Endodermal cell (in vitro differentiated cells): Measurements from ENCODE around the gene CYP27C1. TPM values are rescaled to one million over a fixed set of nuclear protein-coding genes. Genes with fewer than 3 reads are reported as not detected.

Experiments
- DNase-seq: peaks from one replicate; pipeline ENCODE4 v3.0.0-alpha.2; 2017
- H3K27ac ChIP-seq: 2 replicates; pipeline ENCODE4 v1.5.1; 2013; ENCODE audit warnings: mild to moderate bottlenecking, low read depth, low read length, moderate library complexity
- H3K27me3 ChIP-seq: 2 replicates; pipeline ENCODE4 v1.6.1; 2013; ENCODE audit warnings: mild to moderate bottlenecking, low read length, moderate library complexity; ENCODE audit not compliant: insufficient read depth, control insufficient read depth, poor library complexity, severe bottlenecking
- H3K36me3 ChIP-seq: 2 replicates; pipeline ENCODE4 v1.7.0; 2013; ENCODE audit warnings: mild to moderate bottlenecking, low read length, moderate library complexity; ENCODE audit not compliant: control insufficient read depth, insufficient read depth
- H3K4me1 ChIP-seq: one replicate; pipeline ENCODE4 v1.7.0; 2013; ENCODE audit warnings: low read length; ENCODE audit not compliant: control insufficient read depth, insufficient read depth
- H3K4me3 ChIP-seq: 2 replicates; pipeline ENCODE4 v1.5.1; 2013; ENCODE audit warnings: mild to moderate bottlenecking, low read length, moderate library complexity
- H3K9ac ChIP-seq: 2 replicates; pipeline ENCODE4 v1.6.1; 2013; ENCODE audit warnings: mild to moderate bottlenecking, low read length, moderate library complexity; ENCODE audit not compliant: poor library complexity, severe bottlenecking; ENCODE audit errors: extremely low read depth
- H3K9me3 ChIP-seq: 2 replicates; pipeline ENCODE4 v1.6.1; 2013; ENCODE audit warnings: mild to moderate bottlenecking, low read length, moderate library complexity; ENCODE audit not compliant: control insufficient read depth
- H3K27ac Mint-ChIP-seq: 2 replicates; pipeline ENCODE4 v1.8.0; 2020; ENCODE audit warnings: mixed read lengths
- H3K27me3 Mint-ChIP-seq: 2 replicates; pipeline ENCODE4 v1.8.0; 2021; ENCODE audit warnings: mild to moderate bottlenecking, mixed read lengths; ENCODE audit not compliant: insufficient read depth
- H3K36me3 Mint-ChIP-seq: 2 replicates; pipeline ENCODE4 v1.8.0; 2020; ENCODE audit warnings: low read depth, mixed read lengths
- H3K4me1 Mint-ChIP-seq: 2 replicates; pipeline ENCODE4 v1.8.0; 2020; ENCODE audit warnings: mixed read lengths
- H3K4me3 Mint-ChIP-seq: 2 replicates; pipeline ENCODE4 v1.8.0; 2020; ENCODE audit warnings: mild to moderate bottlenecking, moderate library complexity, mixed read lengths
- H3K9me3 Mint-ChIP-seq: 2 replicates; pipeline ENCODE4 v1.8.0; 2020; ENCODE audit warnings: mild to moderate bottlenecking, mixed read lengths
- WGBS, 2 experiments: methylation state at CpG; one replicate each; pipeline versions ENCODE4 v1.1.5 to v1.1.7; 2013; ENCODE audit warnings: missing lambda C conversion rate in 2 of 2, mixed read lengths in 1 of 2; ENCODE audit not compliant: insufficient coverage in 1 of 2, insufficient read length in 1 of 2; 5-methylcytosine and 5-hydroxymethylcytosine counted together
- total RNA-seq, 2 donors: library from RNA; stranded (reverse); fragmentation: NEBNext Ultra II Directional in 1 of 2; extraction: Animal tissue kit (Norgen Biotek cat#: 25700) in 1 of 2; gene quantifications; 2 replicates in 1 of 2; 3 replicates in 1 of 2; pipeline ENCODE4 v1.2.1, GENCODE V29; 2021
- TF ChIP-seq, protein P1 (sequence below): fragments of 200-600 bp; sonication (generic); conservative IDR thresholded peaks from 2 replicates; pipeline ENCODE4 v1.5.0; 2021; ENCODE audit warnings: antibody characterized with exemption, mild to moderate bottlenecking

The CYP27C1 gene
- total RNA-seq, 2 donors from 2014 or later = 4.4 to 4.9 TPM

DNA sequence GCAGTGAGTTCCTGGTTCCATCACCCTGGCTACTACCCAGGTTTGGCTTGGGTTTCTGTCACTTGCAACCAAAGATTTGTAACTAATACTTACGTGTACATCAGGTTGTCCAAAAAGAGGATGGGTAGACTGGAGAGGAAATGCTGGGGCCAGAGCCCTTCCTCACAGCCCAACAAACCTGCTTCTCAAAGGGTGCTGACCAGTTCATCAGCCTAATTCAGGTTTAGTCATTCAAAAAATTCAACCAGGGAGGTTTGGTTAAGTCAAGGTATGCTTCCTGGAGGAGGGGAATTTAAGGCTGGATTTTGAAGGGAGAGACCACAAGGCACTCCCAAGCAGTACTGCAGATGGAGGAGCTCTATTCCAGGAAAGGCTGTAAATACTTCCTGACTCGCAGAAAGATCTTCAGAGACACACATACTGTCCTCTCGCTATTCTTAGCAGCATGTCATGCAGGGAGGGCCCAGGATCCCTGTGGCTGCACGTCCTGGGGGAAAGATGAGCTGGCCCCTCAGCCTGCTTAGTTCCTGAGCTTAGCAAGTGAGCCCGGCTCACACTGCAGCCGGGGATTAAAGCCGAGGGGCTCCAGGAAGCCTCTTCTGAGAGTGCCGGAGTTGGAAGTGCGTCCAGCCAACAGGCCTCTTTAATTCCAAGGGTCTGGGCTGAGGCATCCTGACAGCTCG is 73.1 kb downstream of the CYP27C1 start:
- Mint-ChIP-seq H3K27ac (no peak overlapping the region), H3K4me3 (no peak overlapping the region), H3K9me3 (peaks cover 16% of the 10 kb centered on the region), H3K36me3 (no peaks in the 10 kb centered on the region), H3K27me3 (no peaks in the 10 kb centered on the region), H3K4me1 (no peaks in the 10 kb centered on the region)
- no peak for DNase-seq
- 74 to 85% methylated on average over 5 to 10 of the region's 10 CpGs for WGBS, 2 experiments
- H3K9me3 ChIP-seq = peaks cover 10% of the 10 kb centered on the region
- H3K36me3 ChIP-seq = no peaks in the 10 kb centered on the region
- H3K27ac ChIP-seq = no peak overlapping the region
- no peak overlapping the region for H3K9ac ChIP-seq
- H3K4me3 ChIP-seq = no peak overlapping the region
- TF ChIP-seq, protein P1, sequence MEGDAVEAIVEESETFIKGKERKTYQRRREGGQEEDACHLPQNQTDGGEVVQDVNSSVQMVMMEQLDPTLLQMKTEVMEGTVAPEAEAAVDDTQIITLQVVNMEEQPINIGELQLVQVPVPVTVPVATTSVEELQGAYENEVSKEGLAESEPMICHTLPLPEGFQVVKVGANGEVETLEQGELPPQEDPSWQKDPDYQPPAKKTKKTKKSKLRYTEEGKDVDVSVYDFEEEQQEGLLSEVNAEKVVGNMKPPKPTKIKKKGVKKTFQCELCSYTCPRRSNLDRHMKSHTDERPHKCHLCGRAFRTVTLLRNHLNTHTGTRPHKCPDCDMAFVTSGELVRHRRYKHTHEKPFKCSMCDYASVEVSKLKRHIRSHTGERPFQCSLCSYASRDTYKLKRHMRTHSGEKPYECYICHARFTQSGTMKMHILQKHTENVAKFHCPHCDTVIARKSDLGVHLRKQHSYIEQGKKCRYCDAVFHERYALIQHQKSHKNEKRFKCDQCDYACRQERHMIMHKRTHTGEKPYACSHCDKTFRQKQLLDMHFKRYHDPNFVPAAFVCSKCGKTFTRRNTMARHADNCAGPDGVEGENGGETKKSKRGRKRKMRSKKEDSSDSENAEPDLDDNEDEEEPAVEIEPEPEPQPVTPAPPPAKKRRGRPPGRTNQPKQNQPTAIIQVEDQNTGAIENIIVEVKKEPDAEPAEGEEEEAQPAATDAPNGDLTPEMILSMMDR = no peak
- no peaks in the 10 kb centered on the region for H3K27me3 ChIP-seq
- H3K4me1 ChIP-seq = no peaks in the 10 kb centered on the region

DNA sequence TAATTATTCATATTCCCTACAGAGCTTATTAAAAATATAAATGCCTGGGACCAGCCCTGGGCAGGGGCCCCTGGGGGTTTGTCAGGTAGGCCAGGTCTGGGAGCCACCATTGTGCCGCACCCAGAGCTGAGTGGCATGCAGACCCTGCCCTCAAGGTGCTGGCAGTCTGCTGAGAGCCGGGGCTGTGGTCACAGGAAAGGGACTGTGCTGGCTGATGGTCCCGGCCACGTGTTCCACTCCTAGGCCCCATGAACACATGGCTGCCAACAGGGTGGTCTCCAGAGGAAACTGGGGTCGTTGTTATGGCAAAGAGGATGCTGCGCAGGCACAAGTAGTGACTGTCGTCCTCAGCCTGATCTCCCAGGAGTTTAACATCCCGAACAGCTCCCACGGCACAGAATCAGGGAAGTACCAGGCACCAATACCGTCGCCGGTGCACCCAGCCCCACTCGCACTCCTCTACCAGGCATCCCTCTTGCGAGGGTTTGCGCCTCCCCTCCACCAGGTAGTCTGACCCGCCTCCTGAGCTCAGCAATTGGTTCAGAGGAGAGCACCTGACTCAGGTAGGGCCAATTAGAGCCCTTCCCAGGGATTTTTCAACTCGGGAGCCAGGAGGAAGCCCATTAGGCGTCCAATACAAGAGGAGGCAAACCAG is 73.9 kb downstream of the CYP27C1 start:
- Mint-ChIP-seq H3K27me3 (no peaks in the 10 kb centered on the region), H3K36me3 (no peaks in the 10 kb centered on the region), H3K9me3 (peaks cover 10% of the 10 kb centered on the region), H3K4me3 (no peak overlapping the region), H3K27ac (no peak overlapping the region), H3K4me1 (no peaks in the 10 kb centered on the region)
- H3K27ac ChIP-seq = no peak overlapping the region
- no peaks in the 10 kb centered on the region for H3K27me3 ChIP-seq
- H3K36me3 ChIP-seq = no peaks in the 10 kb centered on the region
- DNase-seq = no peak
- H3K9me3 ChIP-seq = peaks cover 8% of the 10 kb centered on the region
- TF ChIP-seq, protein P1 = no peak
- no peak overlapping the region for H3K4me3 ChIP-seq
- H3K4me1 ChIP-seq = no peaks in the 10 kb centered on the region
- no peak overlapping the region for H3K9ac ChIP-seq
- 90 to 93% methylated on average over 10 to 18 of the region's 18 CpGs for WGBS, 2 experiments

DNA sequence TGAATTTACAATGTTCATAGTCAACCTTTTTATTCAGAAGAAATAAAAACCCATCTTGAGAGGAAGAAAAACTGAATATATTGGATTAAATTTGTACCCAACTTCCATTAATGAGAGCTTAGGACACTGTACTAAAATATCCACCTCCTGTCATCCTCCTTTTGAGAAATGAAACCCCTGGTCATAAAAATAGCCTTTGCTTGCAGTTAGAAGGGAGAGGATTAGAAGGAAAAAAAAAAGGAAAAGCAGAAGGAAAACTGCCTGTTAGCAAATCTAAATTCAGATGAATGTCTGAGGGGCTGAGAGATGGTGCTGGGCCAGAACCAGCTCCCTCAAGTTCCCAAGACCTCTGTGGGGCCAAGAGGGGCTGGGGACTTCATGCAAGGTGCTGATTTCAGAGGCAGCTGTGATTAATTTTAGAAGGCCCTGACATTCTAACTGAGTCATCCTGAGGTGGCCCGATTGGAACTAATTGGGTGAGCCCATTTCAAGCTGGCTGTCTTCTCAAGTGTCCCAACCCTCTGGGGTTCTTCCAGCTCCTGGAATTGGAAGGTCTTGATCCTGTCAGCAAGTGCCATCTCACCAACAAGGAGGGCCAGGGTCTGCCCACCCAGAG is 74.7 kb downstream of the CYP27C1 start:
- Histone ChIP-seq H3K36me3 (no peaks in the 10 kb centered on the region), H3K27me3 (no peaks in the 10 kb centered on the region), H3K4me3 (no peak overlapping the region), H3K9ac (no peak overlapping the region), H3K9me3 (no peaks in the 10 kb centered on the region), H3K27ac (no peak overlapping the region), H3K4me1 (no peaks in the 10 kb centered on the region)
- TF ChIP-seq, protein P1 = no peak
- Mint-ChIP-seq H3K4me1 (no peaks in the 10 kb centered on the region), H3K9me3 (peaks cover 4% of the 10 kb centered on the region), H3K27ac (no peak overlapping the region), H3K36me3 (no peaks in the 10 kb centered on the region), H3K27me3 (no peaks in the 10 kb centered on the region), H3K4me3 (no peak overlapping the region)
- WGBS, 2 experiments = 98% methylated on average over 1 of the region's 1 CpG; no CpG with 5 or more reads in 1 of the 2 experiments
- no peak for DNase-seq
